Measurements from ENCODE around the gene PRKAG3.

The PRKAG3 gene

GRCh38 chr2:218837495-218837894 is 5.9 kb upstream of the PRKAG3 start:
- DNase-seq: no peak

- no peak for DNase-seq
Measured at GRCh38 chr2:218834685-218835084, 3.1 kb upstream of the PRKAG3 start.

GRCh38 chr2:218833023-218833609 is 1.5 kb upstream of the PRKAG3 start:
- no peak for DNase-seq

- no peak for DNase-seq
Measured at GRCh38 chr2:218832520-218832919, 917 bp upstream of the PRKAG3 start.

- no peak for DNase-seq
Measured at GRCh38 chr2:218832081-218832480, 478 bp upstream of the PRKAG3 start.

GRCh38 chr2:218830526-218831306 is 887 bp downstream of the PRKAG3 start:
- DNase-seq: no peak

- no peak for DNase-seq
Measured at GRCh38 chr2:218829868-218830451, 1.6 kb downstream of the PRKAG3 start.

GRCh38 chr2:218828477-218828778 is 3.2 kb downstream of the PRKAG3 start:
- no peak for DNase-seq

- no peak for DNase-seq
Measured at GRCh38 chr2:218827701-218828476, 3.7 kb downstream of the PRKAG3 start.

GRCh38 chr2:218826791-218827190 is 4.8 kb downstream of the PRKAG3 start:
- DNase-seq: no peak

GRCh38 chr2:218824004-218824403 is 7.6 kb downstream of the PRKAG3 start:
- DNase-seq: no peak

GRCh38 chr2:218823196-218823855 is 8.3 kb downstream of the PRKAG3 start:
- no peak for DNase-seq

GRCh38 chr2:218822622-218823021 is 9.0 kb downstream of the PRKAG3 start:
- DNase-seq: no peak

- DNase-seq: no peak
Measured at GRCh38 chr2:218821605-218822211, 9.9 kb downstream of the PRKAG3 start.

GRCh38 chr2:218820746-218821369 is 10.7 kb downstream of the PRKAG3 start:
- DNase-seq: no peak

- DNase-seq: no peak
Measured at GRCh38 chr2:218819093-218819492, 12.5 kb downstream of the PRKAG3 start.

GRCh38 chr2:218816561-218817011 is 15.0 kb downstream of the PRKAG3 start:
- no peak for DNase-seq

GRCh38 chr2:218815649-218816048 is 16.0 kb downstream of the PRKAG3 start:
- DNase-seq: no peak

- DNase-seq: no peak
Measured at GRCh38 chr2:218815244-218815637, 16.4 kb downstream of the PRKAG3 start.

GRCh38 chr2:218814540-218815243 is 16.9 kb downstream of the PRKAG3 start:
- no peak for DNase-seq

GRCh38 chr2:218813771-218814460 is 17.7 kb downstream of the PRKAG3 start:
- DNase-seq: no peak
